LNCAP (cell line): ENCODE data around the gene USE1.

Experiments used
- TF ChIP-seq, protein P1 (sequence below): fragments of 450-650 bp; IDR thresholded peaks from 2 replicates; pipeline ENCODE4 v1.5.1; 2017; ENCODE audit warnings: mild to moderate bottlenecking

USE1 gene

DNA sequence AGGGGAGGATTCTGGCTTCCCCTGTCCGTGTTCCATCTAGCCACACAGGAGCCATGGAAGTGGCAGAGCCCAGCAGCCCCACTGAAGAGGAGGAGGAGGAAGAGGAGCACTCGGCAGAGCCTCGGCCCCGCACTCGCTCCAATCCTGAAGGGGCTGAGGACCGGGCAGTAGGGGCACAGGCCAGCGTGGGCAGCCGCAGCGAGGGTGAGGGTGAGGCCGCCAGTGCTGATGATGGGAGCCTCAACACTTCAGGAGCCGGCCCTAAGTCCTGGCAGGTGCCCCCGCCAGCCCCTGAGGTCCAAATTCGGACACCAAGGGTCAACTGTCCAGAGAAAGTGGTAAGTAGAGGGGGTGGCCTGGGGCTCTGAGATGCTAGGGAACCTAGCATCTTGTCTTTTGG, 53.6 kb downstream of the USE1 start:
- TF ChIP-seq, protein P1, sequence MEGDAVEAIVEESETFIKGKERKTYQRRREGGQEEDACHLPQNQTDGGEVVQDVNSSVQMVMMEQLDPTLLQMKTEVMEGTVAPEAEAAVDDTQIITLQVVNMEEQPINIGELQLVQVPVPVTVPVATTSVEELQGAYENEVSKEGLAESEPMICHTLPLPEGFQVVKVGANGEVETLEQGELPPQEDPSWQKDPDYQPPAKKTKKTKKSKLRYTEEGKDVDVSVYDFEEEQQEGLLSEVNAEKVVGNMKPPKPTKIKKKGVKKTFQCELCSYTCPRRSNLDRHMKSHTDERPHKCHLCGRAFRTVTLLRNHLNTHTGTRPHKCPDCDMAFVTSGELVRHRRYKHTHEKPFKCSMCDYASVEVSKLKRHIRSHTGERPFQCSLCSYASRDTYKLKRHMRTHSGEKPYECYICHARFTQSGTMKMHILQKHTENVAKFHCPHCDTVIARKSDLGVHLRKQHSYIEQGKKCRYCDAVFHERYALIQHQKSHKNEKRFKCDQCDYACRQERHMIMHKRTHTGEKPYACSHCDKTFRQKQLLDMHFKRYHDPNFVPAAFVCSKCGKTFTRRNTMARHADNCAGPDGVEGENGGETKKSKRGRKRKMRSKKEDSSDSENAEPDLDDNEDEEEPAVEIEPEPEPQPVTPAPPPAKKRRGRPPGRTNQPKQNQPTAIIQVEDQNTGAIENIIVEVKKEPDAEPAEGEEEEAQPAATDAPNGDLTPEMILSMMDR = no peak
